ENCODE measurements around the gene CLEC2L.

GRCh38 chr7:139580435-139580834, 57.0 kb downstream of the CLEC2L start:
- TF ChIP-seq POLR2A (IDR thresholded peaks at IDR 0.05; ENCODE audit: low read depth, low read length), result no peak
- TF ChIP-seq POLR2AphosphoS5 (IDR thresholded peaks at IDR 0.05; ENCODE audit: low read depth, low read length), result no peak; the same call in 1 of the 2 replicates
- TF ChIP-seq TAF1 (IDR thresholded peaks at IDR 0.05; ENCODE audit: borderline replicate concordance, low read depth, low read length), result no peak

Measured in GM12892 (cell line).